Rectal smooth muscle tissue (tissue), 1 donor: ENCODE measurements around the gene GPR63.

Experiments
- H3K27ac ChIP-seq: one replicate; pipeline ENCODE4 v1.7.0; 2013; ENCODE audit warnings: low read depth, low read length, inconsistent platforms
- H3K27me3 ChIP-seq: one replicate; pipeline ENCODE4 v1.7.0; 2013; ENCODE audit warnings: low read length; ENCODE audit not compliant: control insufficient read depth, insufficient read depth
- H3K36me3 ChIP-seq: one replicate; pipeline ENCODE4 v1.7.0; 2013; ENCODE audit warnings: low read length; ENCODE audit not compliant: control insufficient read depth, insufficient read depth
- H3K4me1 ChIP-seq: one replicate; pipeline ENCODE4 v1.7.0; 2013; ENCODE audit warnings: low read length; ENCODE audit not compliant: control insufficient read depth, insufficient read depth
- H3K4me3 ChIP-seq: one replicate; pipeline ENCODE4 v1.7.0; 2013; ENCODE audit warnings: low read length
- H3K9ac ChIP-seq: one replicate; pipeline ENCODE4 v1.7.0; 2013; ENCODE audit warnings: low read length

The GPR63 gene

DNA sequence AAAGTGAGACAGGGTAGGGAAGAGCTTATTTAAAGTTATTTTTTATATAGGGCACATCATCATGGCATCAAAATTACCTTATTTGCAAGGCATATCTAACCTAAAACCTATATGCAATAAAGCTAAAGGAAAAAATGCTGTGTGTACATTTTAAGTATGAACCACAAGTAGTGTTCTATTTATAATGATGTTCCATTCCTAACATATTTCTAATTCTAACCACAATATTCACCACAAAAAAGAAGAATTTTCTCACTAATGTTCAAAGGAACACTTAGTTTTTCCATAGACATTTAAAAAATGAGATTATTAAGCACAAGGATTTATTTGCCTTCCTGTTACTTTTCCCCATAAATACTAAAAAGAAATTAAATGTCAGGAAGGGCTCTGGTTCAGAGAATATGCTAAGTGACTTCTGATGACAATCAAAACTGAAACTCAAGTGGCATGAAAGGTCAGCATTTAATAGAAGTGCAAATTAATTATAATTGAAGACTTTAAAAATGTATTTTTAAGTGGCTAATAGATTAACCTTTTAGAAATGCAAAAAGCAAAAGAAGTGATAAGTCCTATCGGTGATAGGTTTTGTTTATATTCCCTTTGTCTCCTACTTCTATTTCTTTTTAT, 25.1 kb downstream of the GPR63 start:
- Histone ChIP-seq H3K4me1 (no peaks in the 10 kb centered on the region), H3K27ac (no peak overlapping the region), H3K4me3 (no peak overlapping the region), H3K36me3 (no peaks in the 10 kb centered on the region), H3K27me3 (no peaks in the 10 kb centered on the region), H3K9ac (no peak overlapping the region)

DNA sequence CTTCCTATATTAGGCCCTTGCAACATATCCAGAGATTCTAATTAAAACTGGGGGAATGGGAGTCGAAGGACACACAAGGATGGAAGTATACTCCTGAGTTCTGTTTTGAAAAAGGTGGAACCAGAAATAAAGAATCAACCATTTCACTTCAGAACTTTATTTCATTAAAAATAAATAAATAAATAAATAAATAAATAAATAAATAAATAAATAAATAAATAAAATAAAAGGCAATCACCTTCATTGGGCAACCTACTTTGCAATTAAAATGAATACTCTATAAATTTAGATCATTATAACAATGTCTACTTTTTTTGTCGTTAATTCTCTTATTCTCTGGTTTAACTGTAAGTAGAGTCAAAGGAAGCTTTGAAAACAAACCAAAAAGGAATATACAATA, 25.6 kb downstream of the GPR63 start:
- Histone ChIP-seq H3K36me3 (no peaks in the 10 kb centered on the region), H3K27ac (no peak overlapping the region), H3K4me1 (no peaks in the 10 kb centered on the region), H3K4me3 (no peak overlapping the region), H3K9ac (no peak overlapping the region), H3K27me3 (no peaks in the 10 kb centered on the region)

DNA sequence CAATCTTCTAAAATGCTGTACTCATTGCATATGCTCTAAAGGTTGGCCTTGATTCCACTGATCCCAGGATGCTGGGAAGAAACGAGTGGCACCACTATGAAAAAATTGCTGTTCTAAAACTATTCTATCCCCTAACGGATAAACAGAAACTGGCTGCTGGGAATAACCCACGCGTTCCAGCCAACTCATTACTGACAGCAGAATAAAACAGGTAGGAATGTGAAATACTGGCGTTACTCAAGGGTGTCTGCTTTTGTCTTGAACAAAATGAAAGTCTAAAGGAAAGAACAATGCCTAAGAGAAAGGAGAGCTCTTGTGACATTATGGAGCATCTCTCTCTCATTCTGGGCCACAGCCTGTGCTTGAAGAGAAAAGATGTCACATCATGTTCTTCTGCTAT, 26.1 kb downstream of the GPR63 start:
- Histone ChIP-seq H3K9ac (no peak overlapping the region), H3K27ac (no peak overlapping the region), H3K4me3 (no peak overlapping the region), H3K27me3 (no peaks in the 10 kb centered on the region), H3K36me3 (no peaks in the 10 kb centered on the region), H3K4me1 (no peaks in the 10 kb centered on the region)

DNA sequence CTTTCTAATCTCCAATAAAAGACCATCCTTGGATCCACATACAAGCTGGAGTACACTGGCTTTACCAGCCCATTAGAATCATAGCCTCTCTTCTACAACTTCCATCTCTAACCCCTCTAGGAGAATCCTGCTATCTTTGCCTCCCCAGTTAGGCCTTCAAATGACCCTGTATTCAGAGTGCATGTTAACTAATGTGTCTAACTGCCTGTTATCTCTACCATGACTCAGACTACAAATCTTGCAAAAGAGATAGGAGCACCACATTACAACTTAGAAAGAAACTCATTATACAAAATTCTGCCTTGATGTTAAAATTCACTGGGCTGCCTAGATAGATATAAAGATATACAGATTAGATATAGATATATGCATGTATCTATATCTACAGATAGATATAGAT, 28.2 kb downstream of the GPR63 start:
- Histone ChIP-seq H3K27ac (no peak overlapping the region), H3K36me3 (no peaks in the 10 kb centered on the region), H3K4me3 (no peak overlapping the region), H3K4me1 (no peaks in the 10 kb centered on the region), H3K9ac (no peak overlapping the region), H3K27me3 (no peaks in the 10 kb centered on the region)

DNA sequence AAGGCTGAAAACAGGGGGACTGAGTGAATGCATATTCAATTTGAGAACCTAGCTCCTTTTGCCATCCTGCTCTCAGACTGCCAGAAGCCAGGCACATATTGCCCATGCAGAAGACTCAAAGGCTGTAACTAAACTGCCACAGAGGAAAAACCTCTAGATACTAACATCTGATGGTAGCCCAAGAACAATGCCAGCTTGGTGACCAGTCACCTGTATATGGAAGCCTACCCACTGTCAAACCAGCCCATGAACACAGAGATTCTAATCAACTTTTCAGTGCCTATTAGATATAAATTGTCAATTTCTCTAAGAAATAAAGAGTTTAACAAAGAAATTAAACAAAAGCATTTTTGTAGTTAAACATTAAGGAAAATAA, 34.2 kb downstream of the GPR63 start:
- Histone ChIP-seq H3K27me3 (no peaks in the 10 kb centered on the region), H3K4me3 (no peak overlapping the region), H3K27ac (no peak overlapping the region), H3K36me3 (no peaks in the 10 kb centered on the region), H3K9ac (no peak overlapping the region), H3K4me1 (no peaks in the 10 kb centered on the region)

DNA sequence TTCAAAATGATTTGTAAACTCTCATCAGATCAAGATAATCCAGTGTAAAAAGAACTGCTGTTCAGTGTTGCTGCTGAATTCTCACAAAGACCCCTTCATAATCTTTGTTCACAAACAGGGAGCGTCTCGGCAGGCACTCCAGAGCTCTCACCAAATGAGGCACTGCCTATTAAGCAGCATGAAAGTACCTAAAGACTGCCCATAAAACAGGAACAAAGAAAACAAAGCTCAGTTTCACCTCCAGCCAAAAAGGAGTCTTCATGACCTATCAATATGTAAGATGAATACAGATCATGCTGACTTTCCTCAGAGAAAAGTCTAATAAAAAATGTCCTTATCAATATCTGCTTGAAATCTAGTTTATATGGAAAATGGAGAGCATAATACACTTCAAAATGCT, 41.8 kb downstream of the GPR63 start:
- Histone ChIP-seq H3K4me1 (no peaks in the 10 kb centered on the region), H3K27ac (no peak overlapping the region), H3K36me3 (no peaks in the 10 kb centered on the region), H3K9ac (no peak overlapping the region), H3K4me3 (no peak overlapping the region), H3K27me3 (no peaks in the 10 kb centered on the region)

DNA sequence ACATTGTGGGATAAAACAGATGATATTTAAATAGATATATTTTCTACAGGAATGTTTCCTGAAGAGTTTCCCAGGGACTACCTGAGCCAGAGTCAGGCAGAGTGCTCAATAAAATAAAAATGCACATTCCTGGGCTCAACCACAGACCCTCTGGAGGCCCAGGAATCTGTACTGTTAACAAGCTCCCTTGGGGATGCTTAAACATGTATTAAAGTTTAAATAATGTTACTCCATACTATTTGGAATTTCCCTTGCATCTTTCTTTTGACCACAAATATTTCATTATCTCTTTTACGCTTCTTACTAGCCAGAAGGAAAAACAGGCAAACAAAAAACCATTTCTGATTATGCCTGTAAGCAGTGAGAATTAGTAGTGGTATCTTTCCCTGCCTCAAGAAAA, 42.3 kb downstream of the GPR63 start:
- Histone ChIP-seq H3K9ac (no peak overlapping the region), H3K27me3 (no peaks in the 10 kb centered on the region), H3K4me3 (no peak overlapping the region), H3K27ac (no peak overlapping the region), H3K4me1 (no peaks in the 10 kb centered on the region), H3K36me3 (no peaks in the 10 kb centered on the region)

DNA sequence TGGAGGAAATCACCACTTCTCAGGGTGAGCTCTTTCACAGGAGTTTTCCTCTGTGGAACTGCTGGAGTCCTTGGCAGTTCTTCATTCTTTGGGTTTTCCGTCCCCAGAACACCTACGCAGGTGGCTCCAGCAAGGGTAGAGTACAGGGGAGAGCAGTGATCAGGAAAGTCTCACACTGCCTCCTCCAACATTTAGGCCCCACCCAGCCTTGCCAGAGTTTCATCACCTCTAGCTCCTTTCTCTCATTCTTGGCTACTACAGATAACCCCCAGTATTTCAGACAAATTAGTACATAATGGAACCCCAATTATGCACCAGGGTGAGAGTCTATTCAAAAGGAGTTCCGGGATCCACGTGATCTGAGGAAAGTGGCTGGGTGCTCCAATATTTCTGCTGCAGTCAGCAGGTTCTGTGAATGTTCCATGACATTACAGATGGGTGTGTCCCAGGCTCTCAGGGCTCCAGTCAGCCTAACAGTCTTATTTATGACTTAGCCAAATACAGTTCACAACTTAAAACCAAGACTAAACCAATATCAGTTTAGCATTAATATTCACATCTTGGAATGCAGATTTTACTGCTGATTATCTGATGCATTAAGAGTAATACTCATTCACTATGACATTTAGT, 44.6 kb downstream of the GPR63 start:
- Histone ChIP-seq H3K36me3 (no peaks in the 10 kb centered on the region), H3K4me3 (no peak overlapping the region), H3K9ac (no peak overlapping the region), H3K4me1 (no peaks in the 10 kb centered on the region), H3K27ac (no peak overlapping the region), H3K27me3 (no peaks in the 10 kb centered on the region)

DNA sequence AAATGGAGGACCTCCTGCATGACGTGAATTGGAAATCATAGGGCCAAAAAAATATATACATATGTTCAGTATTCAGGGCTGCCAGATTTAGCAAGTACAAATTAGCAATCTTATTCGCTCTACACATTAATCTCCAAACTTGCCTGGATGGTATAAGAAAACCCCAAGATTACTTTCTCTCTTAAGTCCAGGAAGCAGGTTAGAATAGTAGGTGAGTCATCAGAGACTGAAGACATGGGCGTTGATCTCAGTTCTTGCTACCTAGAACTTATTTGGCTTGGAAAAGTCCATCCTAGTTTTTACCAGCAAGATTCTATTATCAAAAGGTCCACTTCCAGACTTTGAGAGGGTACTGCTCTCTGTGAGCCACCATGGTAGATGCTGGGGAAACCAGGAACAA, 47.4 kb downstream of the GPR63 start:
- Histone ChIP-seq H3K4me3 (no peak overlapping the region), H3K27ac (no peak overlapping the region), H3K4me1 (no peaks in the 10 kb centered on the region), H3K36me3 (no peaks in the 10 kb centered on the region), H3K27me3 (no peaks in the 10 kb centered on the region), H3K9ac (no peak overlapping the region)

DNA sequence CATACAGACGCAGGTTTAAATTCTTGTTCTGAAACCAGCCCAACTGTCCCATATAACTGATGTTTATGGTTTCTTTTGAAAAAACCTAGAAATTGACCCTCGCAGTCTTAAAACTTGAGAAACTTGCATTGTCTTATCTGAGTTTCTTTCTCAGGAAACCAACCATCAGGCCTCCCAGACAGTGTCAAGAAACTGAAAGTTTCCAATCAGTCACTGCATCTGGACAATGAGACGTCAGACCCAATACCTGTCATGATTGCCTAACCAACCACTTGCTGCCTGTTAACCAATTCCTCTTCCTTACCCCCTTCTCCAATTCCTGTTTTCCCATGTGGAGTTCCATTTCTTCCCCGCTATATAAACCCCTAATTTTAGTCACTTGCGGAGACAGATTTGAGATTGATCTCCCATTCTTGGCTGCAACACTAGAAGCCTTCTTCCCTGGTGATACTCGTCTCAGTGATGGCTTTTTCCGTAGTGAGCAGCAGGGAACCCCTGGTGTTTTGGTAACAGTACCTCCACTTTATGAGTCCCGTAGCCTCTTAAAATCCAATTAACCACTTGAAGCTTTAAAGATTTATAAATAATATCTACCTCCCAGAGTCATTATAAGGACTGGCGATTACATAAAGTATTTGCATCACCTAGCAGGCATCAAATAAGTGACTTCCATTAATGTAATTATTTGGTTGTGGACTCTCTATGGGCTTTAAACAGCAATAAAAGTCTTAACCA, 49.3 kb downstream of the GPR63 start:
- Histone ChIP-seq H3K4me1 (no peaks in the 10 kb centered on the region), H3K9ac (no peak overlapping the region), H3K27ac (no peak overlapping the region)

DNA sequence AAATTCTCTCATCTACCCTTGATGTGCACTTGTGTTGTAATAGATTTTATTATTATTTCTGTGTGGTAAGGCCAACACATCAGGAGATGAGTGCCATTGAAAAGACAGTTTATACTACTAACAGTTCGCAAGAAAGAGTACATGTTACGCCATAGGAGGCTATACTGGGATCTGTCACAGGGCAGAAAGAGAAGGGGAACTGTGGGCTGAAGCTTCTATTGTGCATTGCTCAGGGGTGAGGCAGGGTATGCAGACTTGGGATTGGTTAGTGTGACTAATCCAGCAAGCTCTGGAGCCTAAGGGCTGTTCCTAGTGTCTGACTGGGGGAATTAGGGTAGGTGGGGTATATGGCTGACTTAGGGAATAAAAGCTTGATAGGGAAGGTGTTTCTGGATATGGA, 50.9 kb downstream of the GPR63 start:
- Histone ChIP-seq H3K4me3 (no peak overlapping the region), H3K36me3 (no peaks in the 10 kb centered on the region), H3K9ac (no peak overlapping the region), H3K27me3 (no peaks in the 10 kb centered on the region), H3K27ac (no peak overlapping the region), H3K4me1 (no peaks in the 10 kb centered on the region)

More for the DNA sequence above, 49.3 kb downstream of the GPR63 start:
- Histone ChIP-seq H3K36me3 (no peaks in the 10 kb centered on the region), H3K4me3 (no peak overlapping the region), H3K27me3 (no peaks in the 10 kb centered on the region)

DNA sequence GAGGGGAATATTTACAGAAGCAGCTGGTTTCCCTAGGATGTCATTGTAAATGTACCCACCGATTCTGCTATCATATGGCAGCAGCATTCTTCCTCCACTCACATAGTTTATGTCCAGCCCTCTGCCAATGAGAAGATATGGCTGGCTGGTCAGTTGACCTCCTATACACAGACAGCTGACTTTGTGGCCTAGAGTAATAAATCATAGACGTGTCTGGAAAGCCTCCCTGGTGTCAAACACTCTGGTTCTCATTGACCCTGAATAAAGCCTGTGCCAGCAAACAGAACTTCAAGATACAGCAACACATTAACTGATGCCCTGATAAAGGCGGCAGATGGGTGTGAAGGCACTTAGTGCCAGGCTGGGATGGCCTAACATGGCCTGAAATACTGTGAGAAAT, 52.6 kb downstream of the GPR63 start:
- Histone ChIP-seq H3K4me1 (no peaks in the 10 kb centered on the region), H3K4me3 (no peak overlapping the region), H3K27me3 (no peaks in the 10 kb centered on the region), H3K36me3 (no peaks in the 10 kb centered on the region), H3K27ac (no peak overlapping the region), H3K9ac (no peak overlapping the region)

DNA sequence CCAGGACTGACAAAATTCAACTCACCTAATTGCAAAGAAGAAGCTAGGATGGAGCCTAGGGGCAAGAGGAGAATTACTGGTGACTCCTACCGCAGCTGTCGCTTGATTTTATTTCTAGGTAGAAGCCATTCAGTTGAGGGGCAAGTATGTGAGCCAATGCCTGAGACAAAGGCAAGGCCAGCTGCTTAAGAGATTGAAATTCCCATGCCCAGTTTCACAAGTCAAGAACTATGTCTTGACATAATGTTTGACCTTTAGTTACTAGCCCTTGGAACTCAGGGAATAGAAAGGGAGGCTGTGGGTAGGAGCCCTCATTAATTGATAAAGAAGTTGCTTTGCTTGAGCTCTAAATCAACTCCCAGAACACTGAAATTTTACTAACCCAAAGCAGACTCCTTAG, 54.0 kb downstream of the GPR63 start:
- H3K4me3 ChIP-seq = no peak overlapping the region
- no peak overlapping the region for H3K9ac ChIP-seq
- no peaks in the 10 kb centered on the region for H3K27me3 ChIP-seq
- H3K27ac ChIP-seq = no peak overlapping the region
- H3K4me1 ChIP-seq = no peaks in the 10 kb centered on the region
- no peaks in the 10 kb centered on the region for H3K36me3 ChIP-seq
